Neuronal stem cell (in vitro differentiated cells): Measurements from ENCODE around the gene TMPO.
"Not testable (repeated sequence)": the region's sequence is repeated elsewhere in the genome, so short reads cannot be mapped to it uniquely, and the experiment has no call there.

Experiments
- DNase-seq: peaks from one replicate; pipeline ENCODE4 v3.0.0-alpha.2; 2013; ENCODE audit warnings: low spot score
- H2AFZ ChIP-seq: one replicate; pipeline ENCODE4 v1.6.1; 2013; ENCODE audit warnings: mild to moderate bottlenecking, low read length, inconsistent platforms
- H2AK5ac ChIP-seq: 2 replicates; pipeline ENCODE4 v1.6.1; 2013; ENCODE audit warnings: low read depth, mild to moderate bottlenecking, inconsistent platforms, low read length, moderate library complexity, mixed read lengths
- H2BK120ac ChIP-seq: 2 replicates; pipeline ENCODE4 v1.6.1; 2013; ENCODE audit warnings: low read depth, mild to moderate bottlenecking, inconsistent platforms, low read length, moderate library complexity, mixed read lengths
- H2BK12ac ChIP-seq: one replicate; pipeline ENCODE4 v1.6.1; 2013; ENCODE audit warnings: low read length, inconsistent platforms
- H2BK15ac ChIP-seq: 2 replicates; pipeline ENCODE4 v1.6.1; 2013; ENCODE audit warnings: mild to moderate bottlenecking, low read length, inconsistent platforms, mixed read lengths
- H2BK5ac ChIP-seq: one replicate; pipeline ENCODE4 v1.6.1; 2013; ENCODE audit warnings: inconsistent platforms, mild to moderate bottlenecking, low read length, moderate library complexity
- H3K14ac ChIP-seq: one replicate; pipeline ENCODE4 v1.6.1; 2013; ENCODE audit warnings: low read length, inconsistent platforms
- H3K18ac ChIP-seq: 2 replicates; pipeline ENCODE4 v1.6.1; 2013; ENCODE audit warnings: low read length, inconsistent platforms
- H3K23ac ChIP-seq: 2 replicates; pipeline ENCODE4 v1.6.1; 2013; ENCODE audit warnings: low read depth, mild to moderate bottlenecking, mixed read lengths, low read length, inconsistent platforms; ENCODE audit not compliant: poor library complexity
- H3K27ac ChIP-seq: replicated peaks from 3 replicates; pipeline ENCODE4 v1.5.1; 2013; ENCODE audit warnings: low read length, inconsistent platforms
- H3K27me3 ChIP-seq, 3 experiments: 2 replicates each; pipeline ENCODE4 v1.6.1; 2013; ENCODE audit warnings: low read length in 3 of 3, mild to moderate bottlenecking in 2 of 3, inconsistent platforms in 1 of 3, low read depth in 1 of 3, mixed read lengths in 1 of 3, moderate library complexity in 1 of 3; ENCODE audit not compliant: control insufficient read depth in 3 of 3, insufficient read depth in 3 of 3
- H3K36me3 ChIP-seq, 2 donors: replicated peaks in 1 of 2; 2 replicates each; pipeline ENCODE4 v1.6.1; 2013; ENCODE audit warnings: low read length in 2 of 2; ENCODE audit not compliant: control insufficient read depth in 2 of 2, insufficient read depth in 2 of 2
- H3K4ac ChIP-seq: 2 replicates; pipeline ENCODE4 v1.6.1; 2013; ENCODE audit warnings: inconsistent platforms, mild to moderate bottlenecking, low read length, moderate library complexity
- H3K4me1 ChIP-seq, 2 donors: 1 replicate in 1 of 2; 2 replicates in 1 of 2; pipeline ENCODE4 v1.6.1; 2013; ENCODE audit warnings: low read length in 2 of 2, low read depth in 1 of 2; ENCODE audit not compliant: control insufficient read depth in 2 of 2, insufficient read depth in 1 of 2
- H3K4me2 ChIP-seq: one replicate; pipeline ENCODE4 v1.6.1; 2013; ENCODE audit warnings: mild to moderate bottlenecking, low read length, inconsistent platforms; ENCODE audit not compliant: insufficient read depth, poor library complexity, severe bottlenecking
- H3K4me3 ChIP-seq, 2 donors: 2 replicates each; pipeline ENCODE4 v1.5.1; 2013; ENCODE audit warnings: low read length in 2 of 2, mild to moderate bottlenecking in 2 of 2, inconsistent platforms in 1 of 2, moderate library complexity in 1 of 2
- H3K79me1 ChIP-seq: one replicate; pipeline ENCODE4 v1.6.1; 2013; ENCODE audit warnings: low read depth, mild to moderate bottlenecking, inconsistent platforms, low read length, moderate library complexity
- H3K9ac ChIP-seq: one replicate; pipeline ENCODE4 v1.6.1; 2013; ENCODE audit warnings: mild to moderate bottlenecking, low read depth, low read length, inconsistent platforms; ENCODE audit not compliant: poor library complexity
- H3K9me3 ChIP-seq, 2 donors: replicated peaks in 1 of 2; 2 replicates each; pipeline versions ENCODE3 to v1.6.1; 2013; ENCODE audit warnings: low read length in 2 of 2, mild to moderate bottlenecking in 2 of 2, inconsistent platforms in 1 of 2, low read depth in 1 of 2, mixed read lengths in 1 of 2, moderate library complexity in 1 of 2; ENCODE audit not compliant: control insufficient read depth in 2 of 2, insufficient read depth in 1 of 2
- H4K8ac ChIP-seq: one replicate; pipeline ENCODE4 v1.6.1; 2013; ENCODE audit warnings: low read depth, mild to moderate bottlenecking, inconsistent platforms, low read length, moderate library complexity
- H4K91ac ChIP-seq: one replicate; pipeline ENCODE4 v1.6.1; 2013; ENCODE audit warnings: low read length, low read depth, mild to moderate bottlenecking, inconsistent platforms; ENCODE audit not compliant: poor library complexity
- WGBS, 2 donors: extraction: QIAGEN DNeasy Blood & Tissue Kit; methylation state at CpG; one replicate each; pipeline ENCODE4 v1.1.7; 2013; ENCODE audit warnings: missing lambda C conversion rate in 2 of 2, mixed read lengths in 1 of 2; ENCODE audit not compliant: insufficient read length in 2 of 2, insufficient replicate concordance in 1 of 2; ENCODE audit errors: extremely low coverage in 2 of 2; 5-methylcytosine and 5-hydroxymethylcytosine counted together

TMPO gene

DNA sequence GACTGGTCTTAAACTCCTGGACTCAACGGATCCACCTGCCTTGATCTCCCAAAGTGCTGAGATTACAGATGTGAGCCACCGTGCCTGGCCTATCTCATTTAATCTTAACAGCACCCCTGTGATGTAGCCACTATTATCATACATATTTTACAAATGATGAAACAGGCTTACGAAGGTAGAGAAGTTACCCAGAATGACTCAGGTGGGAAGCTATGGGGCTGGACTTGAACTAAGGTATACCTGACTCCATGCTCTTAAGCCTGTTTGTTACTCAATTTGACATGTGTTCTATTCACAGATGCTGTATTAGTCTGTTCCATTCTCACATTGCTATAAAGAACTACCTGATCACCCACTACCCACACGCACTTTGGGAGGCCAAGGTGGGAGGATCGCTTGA, 36.8 kb upstream of the TMPO start:
- H3K4ac ChIP-seq = no peak overlapping the region
- H3K27me3 ChIP-seq = no peaks in the 10 kb centered on the region
- no peak overlapping the region for H2AFZ ChIP-seq
- H2BK5ac ChIP-seq = no peak overlapping the region
- H3K9me3 ChIP-seq = no peaks in the 10 kb centered on the region
- no peaks in the 10 kb centered on the region for H3K79me1 ChIP-seq
- H3K4me1 ChIP-seq = no peaks in the 10 kb centered on the region
- H3K4me2 ChIP-seq = no peak overlapping the region
- H3K36me3 ChIP-seq = no peaks in the 10 kb centered on the region
- no peak overlapping the region for H3K18ac ChIP-seq
- no peak overlapping the region for H2AK5ac ChIP-seq
- H3K9ac ChIP-seq = no peak overlapping the region
- no peak overlapping the region for H3K14ac ChIP-seq
- no CpG with 5 or more reads among the region's 5 CpGs for WGBS, 2 donors
- no peak for DNase-seq
- H3K4me3 ChIP-seq = no peak overlapping the region
- no peak overlapping the region for H3K27ac ChIP-seq
- H4K8ac ChIP-seq = no peak overlapping the region
- no peak overlapping the region for H2BK15ac ChIP-seq
- no peak overlapping the region for H4K91ac ChIP-seq
- H3K23ac ChIP-seq = no peak overlapping the region
- no peak overlapping the region for H2BK120ac ChIP-seq
- no peak overlapping the region for H2BK12ac ChIP-seq

DNA sequence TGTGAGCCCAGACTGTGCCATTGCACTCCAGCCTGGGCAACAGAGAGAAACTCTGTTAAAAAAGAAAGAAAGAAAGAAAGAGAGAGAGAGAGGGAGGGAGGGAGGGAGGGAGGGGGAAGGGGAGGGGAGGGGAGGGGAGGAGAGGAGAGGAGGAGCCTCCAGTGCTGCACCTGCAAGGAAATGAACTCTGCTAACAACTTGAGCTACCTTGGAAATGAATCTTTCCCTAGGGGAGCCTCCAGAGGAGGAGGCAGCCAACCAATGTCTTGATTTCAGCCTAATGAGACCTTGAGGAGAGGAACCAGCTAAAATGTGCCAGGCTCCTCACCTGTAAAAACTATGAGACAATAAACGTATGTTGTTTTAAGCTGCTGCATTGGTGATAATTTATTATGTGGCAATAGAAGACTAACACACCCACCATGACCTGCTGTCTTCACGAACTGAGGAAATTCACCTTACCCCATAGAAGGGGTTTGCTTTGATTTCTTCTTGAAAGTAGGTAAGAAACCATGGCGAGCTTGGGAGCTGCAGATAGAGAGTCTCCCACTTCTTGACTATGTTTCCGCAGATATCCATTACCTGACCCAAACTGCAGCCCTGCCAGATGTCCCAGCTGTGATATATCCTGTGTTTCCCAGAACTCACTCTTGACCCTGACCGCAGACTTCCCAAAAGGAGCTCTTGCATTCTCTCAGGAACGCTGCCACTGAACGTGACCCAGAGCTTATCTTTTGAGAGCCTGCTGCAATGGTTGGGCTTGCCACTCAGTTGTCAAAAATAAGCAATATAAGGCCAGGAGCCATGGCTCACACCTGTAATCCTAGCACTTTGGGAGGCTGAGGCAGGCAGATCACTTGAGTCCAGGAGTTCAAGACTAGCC, 31.5 kb upstream of the TMPO start:
- H3K36me3 ChIP-seq = no peaks in the 10 kb centered on the region
- H2AK5ac ChIP-seq = no peak overlapping the region
- H2BK5ac ChIP-seq = no peak overlapping the region
- no peaks in the 10 kb centered on the region for H3K27me3 ChIP-seq
- no peak overlapping the region for H2BK12ac ChIP-seq
- no peaks in the 10 kb centered on the region for H3K79me1 ChIP-seq
- H3K23ac ChIP-seq = no peak overlapping the region
- no peak overlapping the region for H3K4ac ChIP-seq
- no peak overlapping the region for H3K18ac ChIP-seq
- H3K14ac ChIP-seq = no peak overlapping the region
- no CpG with 5 or more reads among the region's 7 CpGs for WGBS, 2 donors
- H2BK15ac ChIP-seq = no peak overlapping the region
- no peaks in the 10 kb centered on the region for H3K9me3 ChIP-seq
- no peak overlapping the region for H3K9ac ChIP-seq
- no peak overlapping the region for H3K4me2 ChIP-seq
- no peak overlapping the region for H3K4me3 ChIP-seq
- no peak overlapping the region for H2AFZ ChIP-seq
- H3K4me1 ChIP-seq = no peaks in the 10 kb centered on the region
- no peak overlapping the region for H2BK120ac ChIP-seq
- no peak overlapping the region for H3K27ac ChIP-seq
- no peak overlapping the region for H4K8ac ChIP-seq
- DNase-seq = no peak
- H4K91ac ChIP-seq = no peak overlapping the region

DNA sequence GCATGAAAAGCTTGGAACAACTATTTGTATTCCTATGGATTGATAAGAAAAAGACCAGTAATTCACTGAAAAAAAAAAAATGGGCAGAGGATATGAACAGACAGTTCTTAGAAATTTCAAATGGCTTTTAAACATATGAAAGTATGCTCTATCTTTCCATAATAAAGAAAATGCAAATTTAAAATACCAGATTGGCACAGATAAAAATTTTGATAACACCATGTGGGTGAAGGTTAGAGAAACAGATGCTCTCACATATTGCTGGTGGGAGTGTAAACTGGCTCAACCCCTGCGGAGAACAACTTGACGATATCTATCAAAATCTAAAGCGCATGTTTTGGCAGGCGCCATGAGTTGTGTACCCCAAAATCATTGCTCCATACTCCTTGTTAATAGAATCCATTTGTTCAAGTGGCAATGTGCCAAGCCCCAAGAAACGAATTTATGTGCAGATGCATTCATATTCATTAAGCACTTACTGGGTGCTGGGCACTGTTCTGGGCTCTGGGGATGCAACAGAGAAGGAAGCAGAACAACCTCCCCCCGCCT, 29.5 kb upstream of the TMPO start:
- no peak overlapping the region for H2AK5ac ChIP-seq
- WGBS, 2 donors = no CpG with 5 or more reads among the region's 6 CpGs

DNA sequence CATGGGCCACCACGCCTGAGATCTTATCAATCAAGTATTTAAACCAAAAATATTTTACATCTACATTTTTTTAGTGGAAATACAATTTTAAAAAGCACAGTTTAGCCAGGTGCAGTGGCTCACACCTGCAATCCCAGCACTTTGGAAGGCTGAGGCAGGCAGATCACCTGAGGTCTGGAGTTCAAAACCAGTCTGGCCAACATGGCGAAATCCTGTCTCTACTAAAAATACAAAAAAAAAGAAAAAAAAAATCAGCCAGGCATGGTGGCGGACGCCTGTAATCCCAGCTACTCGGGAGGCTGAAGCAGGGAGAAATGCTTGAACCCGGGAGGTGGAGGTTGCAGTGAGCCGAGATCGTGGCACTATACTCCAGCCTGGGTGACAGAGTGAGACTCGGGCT, 27.0 kb upstream of the TMPO start:
- H2AK5ac ChIP-seq, H3K27ac ChIP-seq: not testable (repeated sequence)

More for the DNA sequence above, 29.5 kb upstream of the TMPO start:
- H3K27ac ChIP-seq = no peak overlapping the region
- H3K23ac ChIP-seq = no peak overlapping the region
- no peak overlapping the region for H3K9ac ChIP-seq
- DNase-seq = no peak
- no peak overlapping the region for H2BK15ac ChIP-seq
- H3K4ac ChIP-seq = no peak overlapping the region
- H3K18ac ChIP-seq = no peak overlapping the region
- no peak overlapping the region for H3K14ac ChIP-seq
- no peaks in the 10 kb centered on the region for H3K27me3 ChIP-seq
- H2BK120ac ChIP-seq = no peak overlapping the region
- H3K9me3 ChIP-seq = no peaks in the 10 kb centered on the region
- no peak overlapping the region for H2AFZ ChIP-seq
- H2BK12ac ChIP-seq = no peak overlapping the region
- peaks cover 3 to 5% of the 10 kb centered on the region in 2 donors for H3K4me1 ChIP-seq
- H2BK5ac ChIP-seq = no peak overlapping the region
- H3K79me1 ChIP-seq = no peaks in the 10 kb centered on the region
- no peak overlapping the region for H3K4me2 ChIP-seq
- no peaks in the 10 kb centered on the region for H3K36me3 ChIP-seq
- no peak overlapping the region for H4K91ac ChIP-seq
- H4K8ac ChIP-seq = no peak overlapping the region
- no peak overlapping the region for H3K4me3 ChIP-seq

More for the DNA sequence above, 27.0 kb upstream of the TMPO start:
- H2BK15ac ChIP-seq, H2BK12ac ChIP-seq, H2AFZ ChIP-seq, H3K4me1 ChIP-seq, H3K27me3 ChIP-seq, H3K36me3 ChIP-seq, H4K91ac ChIP-seq, H2BK120ac ChIP-seq, H3K9me3 ChIP-seq, DNase-seq, H3K4me2 ChIP-seq, H4K8ac ChIP-seq, H3K9ac ChIP-seq, H2BK5ac ChIP-seq, H3K4me3 ChIP-seq, H3K14ac ChIP-seq, H3K4ac ChIP-seq, H3K18ac ChIP-seq, H3K23ac ChIP-seq, H3K79me1 ChIP-seq: not testable (repeated sequence)
- WGBS, 2 donors = no CpG with 5 or more reads among the region's 9 CpGs
